SU-DHL-6 (cell line): Measurements from ENCODE around the gene KHSRP.

ENCODE experiments used
- CTCF ChIP-seq: fragments of 200-600 bp; sonication (generic); IDR thresholded peaks from one replicate; pipeline ENCODE4 v1.5.1; 2017; ENCODE audit warnings: antibody characterized with exemption, mild to moderate bottlenecking, low read length, moderate library complexity; ENCODE audit not compliant: insufficient read depth, poor library complexity, severe bottlenecking
- EZH2phosphoT487 ChIP-seq: fragments of 200-600 bp; sonication (generic), shearing (Covaris generic); conservative IDR thresholded peaks from 2 replicates; pipeline ENCODE4 v1.6.1; 2018; ENCODE audit warnings: mild to moderate bottlenecking, antibody characterized with exemption, low read length, moderate library complexity, mixed read lengths

- TF ChIP-seq CTCF (no peak), EZH2phosphoT487 (no peak)
These were observed 7.8 kb downstream of the KHSRP start for GRCh38 chr19:6416658-6417405.
